ENCODE results near the gene MKLN1. TPM values are rescaled to one million over a fixed set of nuclear protein-coding genes. Genes with fewer than 3 reads are reported as not detected.

MKLN1 gene
- total and polyA plus RNA-seq, 2 of the 4 experiments (the other 2 are of a cell fraction): 17.5 to 52.0 TPM

DNA sequence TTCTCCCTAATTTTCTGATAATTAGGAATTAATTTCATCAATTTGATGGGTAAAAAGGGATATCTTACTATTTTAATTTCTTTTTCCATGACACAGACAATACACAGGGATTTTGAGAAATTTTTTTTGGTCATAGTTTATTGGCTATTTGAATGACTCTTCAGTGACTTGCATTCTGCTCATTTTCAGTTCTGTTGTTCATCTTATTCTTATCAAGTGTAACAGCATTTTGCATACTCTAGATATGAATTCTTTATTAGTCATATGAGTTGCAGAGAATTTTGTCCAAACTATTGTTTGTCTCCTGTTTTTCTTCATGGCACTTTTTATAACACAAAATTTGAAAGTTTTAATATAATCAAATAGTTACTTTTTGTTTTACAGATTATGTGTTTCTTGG lies 41.7 kb downstream of the MKLN1 start:
- no peak overlapping the region for H2BK15ac ChIP-seq (ENCODE audit: low read depth, low read length)
- H3K18ac ChIP-seq (ENCODE audit: low read depth, low read length): no peak overlapping the region
- no peak overlapping the region for H2BK120ac ChIP-seq (ENCODE audit: low read depth, low read length)
- H4K5ac ChIP-seq (ENCODE audit: low read depth, low read length): no peak overlapping the region
- H3K36me3 ChIP-seq (ENCODE audit: control insufficient read depth, insufficient read depth, low read length): no peaks in the 10 kb centered on the region
- H3K27ac ChIP-seq (ENCODE audit: insufficient read depth, low read length): no peak overlapping the region
- CTCF ChIA-PET: no interaction called here
- BruUV-seq (replicated peaks): no TSS peak
- H2AK5ac ChIP-seq (ENCODE audit: low read depth, low read length): no peak overlapping the region
- H3K4me3 ChIP-seq (ENCODE audit: insufficient read depth, low read depth, low read length): no peak overlapping the region
- no peak for DNase-seq
- H3K4ac ChIP-seq (ENCODE audit: low read depth, low read length): no peak overlapping the region
- no peak overlapping the region for H3K14ac ChIP-seq (replicated peaks; ENCODE audit: low read depth, low read length)
- H2BK20ac ChIP-seq (ENCODE audit: low read depth, low read length): no peak overlapping the region
- dilution Hi-C loops (cut with HindIII; ENCODE audit: low sequenced_read_pairs, unreplicated experiment) (no loop called here), intact Hi-C loops (cut with micrococcal nuclease) (no loop called here), in situ Hi-C loops (cut with MboI; ENCODE audit: low sequenced_read_pairs) (no loop called here)
- peaks cover 4% of the 10 kb centered on the region for H3K9me1 ChIP-seq (ENCODE audit: insufficient read depth, low read length)
- H3K4me2 ChIP-seq (ENCODE audit: low read depth, low read length): no peak overlapping the region
- no peak overlapping the region for H4K8ac ChIP-seq (ENCODE audit: low read depth in 2 of 2, low read length in 2 of 2)
- ATAC-seq (ENCODE audit: low read depth): no peak
- H3K9ac ChIP-seq (ENCODE audit: low read depth, low read length): no peak overlapping the region
- no peak overlapping the region for H4K91ac ChIP-seq (ENCODE audit: insufficient read depth, low read depth, low read length)
- H3K9me3 ChIP-seq (ENCODE audit: control insufficient read depth, insufficient read depth, low read length): no peaks in the 10 kb centered on the region
- TF ChIP-seq SMC3 (IDR thresholded peaks at IDR 0.05; ENCODE audit: low read depth, low read length) (no peak), POLR2A (IDR thresholded peaks at IDR 0.05; ENCODE audit: low read depth, low read length) (no peak), RFX5 (IDR thresholded peaks at IDR 0.05; ENCODE audit: low read depth, low read length) (no peak), FOS (IDR thresholded peaks at IDR 0.05; ENCODE audit: low read depth, low read length) (no peak), CEBPB (IDR thresholded peaks at IDR 0.05; ENCODE audit: low read depth, low read length) (no peak), RAD21 (IDR thresholded peaks at IDR 0.05; ENCODE audit: low read length) (no peak), MAFK (IDR thresholded peaks at IDR 0.05; ENCODE audit: low read depth, low read length) (no peak), MXI1 (IDR thresholded peaks at IDR 0.05; ENCODE audit: borderline replicate concordance, low read depth, low read length) (no peak)
- TF ChIP-seq, protein P1, sequence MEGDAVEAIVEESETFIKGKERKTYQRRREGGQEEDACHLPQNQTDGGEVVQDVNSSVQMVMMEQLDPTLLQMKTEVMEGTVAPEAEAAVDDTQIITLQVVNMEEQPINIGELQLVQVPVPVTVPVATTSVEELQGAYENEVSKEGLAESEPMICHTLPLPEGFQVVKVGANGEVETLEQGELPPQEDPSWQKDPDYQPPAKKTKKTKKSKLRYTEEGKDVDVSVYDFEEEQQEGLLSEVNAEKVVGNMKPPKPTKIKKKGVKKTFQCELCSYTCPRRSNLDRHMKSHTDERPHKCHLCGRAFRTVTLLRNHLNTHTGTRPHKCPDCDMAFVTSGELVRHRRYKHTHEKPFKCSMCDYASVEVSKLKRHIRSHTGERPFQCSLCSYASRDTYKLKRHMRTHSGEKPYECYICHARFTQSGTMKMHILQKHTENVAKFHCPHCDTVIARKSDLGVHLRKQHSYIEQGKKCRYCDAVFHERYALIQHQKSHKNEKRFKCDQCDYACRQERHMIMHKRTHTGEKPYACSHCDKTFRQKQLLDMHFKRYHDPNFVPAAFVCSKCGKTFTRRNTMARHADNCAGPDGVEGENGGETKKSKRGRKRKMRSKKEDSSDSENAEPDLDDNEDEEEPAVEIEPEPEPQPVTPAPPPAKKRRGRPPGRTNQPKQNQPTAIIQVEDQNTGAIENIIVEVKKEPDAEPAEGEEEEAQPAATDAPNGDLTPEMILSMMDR (conservative IDR thresholded peaks at IDR 0.05; ENCODE audit: low read depth, low read length): no peak
- TF ChIP-seq, protein P2, sequence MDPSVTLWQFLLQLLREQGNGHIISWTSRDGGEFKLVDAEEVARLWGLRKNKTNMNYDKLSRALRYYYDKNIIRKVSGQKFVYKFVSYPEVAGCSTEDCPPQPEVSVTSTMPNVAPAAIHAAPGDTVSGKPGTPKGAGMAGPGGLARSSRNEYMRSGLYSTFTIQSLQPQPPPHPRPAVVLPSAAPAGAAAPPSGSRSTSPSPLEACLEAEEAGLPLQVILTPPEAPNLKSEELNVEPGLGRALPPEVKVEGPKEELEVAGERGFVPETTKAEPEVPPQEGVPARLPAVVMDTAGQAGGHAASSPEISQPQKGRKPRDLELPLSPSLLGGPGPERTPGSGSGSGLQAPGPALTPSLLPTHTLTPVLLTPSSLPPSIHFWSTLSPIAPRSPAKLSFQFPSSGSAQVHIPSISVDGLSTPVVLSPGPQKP (IDR thresholded peaks at IDR 0.05; ENCODE audit: borderline replicate concordance, low read depth, low read length): no peak
- TF ChIP-seq, protein P3, sequence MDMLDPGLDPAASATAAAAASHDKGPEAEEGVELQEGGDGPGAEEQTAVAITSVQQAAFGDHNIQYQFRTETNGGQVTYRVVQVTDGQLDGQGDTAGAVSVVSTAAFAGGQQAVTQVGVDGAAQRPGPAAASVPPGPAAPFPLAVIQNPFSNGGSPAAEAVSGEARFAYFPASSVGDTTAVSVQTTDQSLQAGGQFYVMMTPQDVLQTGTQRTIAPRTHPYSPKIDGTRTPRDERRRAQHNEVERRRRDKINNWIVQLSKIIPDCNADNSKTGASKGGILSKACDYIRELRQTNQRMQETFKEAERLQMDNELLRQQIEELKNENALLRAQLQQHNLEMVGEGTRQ (IDR thresholded peaks at IDR 0.05; ENCODE audit: low read depth, low read length): no peak
- H2AK9ac ChIP-seq (replicated peaks; ENCODE audit: low read depth, low read length, poor library complexity): no peak overlapping the region
- POLR2A ChIA-PET (ENCODE audit: unreplicated experiment): no interaction called here
- no peak overlapping the region for H3K56ac ChIP-seq (ENCODE audit: extremely low read depth, insufficient read depth, low read length)
- peaks cover 22 to 62% of the 10 kb centered on the region in 2 experiments for H3K79me1 ChIP-seq (ENCODE audit: low read depth in 1 of 2, low read length in 2 of 2)
- no peak overlapping the region for H3K23ac ChIP-seq (ENCODE audit: low read depth, low read length)
- H3K4me1 ChIP-seq (ENCODE audit: control insufficient read depth, insufficient read depth, low read length): peaks cover 17% of the 10 kb centered on the region
- H2BK5ac ChIP-seq (ENCODE audit: low read depth, low read length, poor library complexity, severe bottlenecking): no peak overlapping the region
- peaks cover 71% of the 10 kb centered on the region for H4K20me1 ChIP-seq (ENCODE audit: insufficient read depth, low read length)
- no peak overlapping the region for H2AFZ ChIP-seq (replicated peaks; ENCODE audit: low read length, poor library complexity)
- no peaks in the 10 kb centered on the region for H3K27me3 ChIP-seq (ENCODE audit: control insufficient read depth, insufficient read depth, low read length)
